Inflammatory macrophage treated with lipopolysaccharide for 4 hours (primary cell): Measurements from ENCODE around the gene CBFB.

Experiments used
- DNase-seq: peaks from one replicate; pipeline ENCODE4 v3.0.0-alpha.2; 2020

The CBFB gene

DNA sequence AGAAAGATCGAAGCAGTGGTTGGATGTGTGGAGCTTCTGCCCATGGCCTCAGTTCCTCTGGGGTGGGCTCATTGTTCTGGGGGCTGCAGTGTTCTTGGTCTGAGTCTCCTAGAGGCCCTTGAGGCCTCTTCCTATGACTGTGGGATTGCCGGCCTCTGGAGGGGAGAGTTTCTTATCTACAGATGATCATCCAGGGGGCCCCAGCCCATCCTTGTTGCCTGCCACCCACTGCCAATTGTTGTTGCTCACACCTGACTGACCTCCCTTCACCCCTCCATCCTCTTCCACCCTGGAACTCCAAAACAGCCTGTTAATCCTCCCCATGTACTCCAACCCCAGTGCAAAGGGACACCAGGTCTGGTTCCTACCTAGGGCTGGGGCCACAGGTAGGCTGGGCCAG, 116.0 kb downstream of the CBFB start:
- DNase-seq, result no peak

DNA sequence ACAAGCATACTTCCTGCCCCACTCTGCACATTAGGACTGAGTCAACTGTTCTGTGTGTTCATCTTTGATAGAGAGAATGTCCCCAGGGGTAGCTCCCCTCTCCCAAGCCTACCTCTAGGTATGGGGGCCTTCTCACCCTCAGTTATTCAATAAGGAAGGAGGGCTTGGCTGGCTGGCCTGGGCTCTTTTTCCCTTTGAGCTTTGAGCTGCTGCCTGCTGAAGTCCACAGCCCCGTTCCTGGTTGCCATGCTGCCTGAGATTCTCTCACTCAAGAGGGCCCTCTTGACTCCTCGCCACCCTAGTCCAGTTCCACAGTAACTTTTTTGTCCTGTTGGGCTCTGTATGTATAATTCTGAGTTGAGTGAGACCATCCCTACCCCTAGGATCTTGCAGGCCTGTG, 116.8 kb downstream of the CBFB start:
- DNase-seq, result no peak

DNA sequence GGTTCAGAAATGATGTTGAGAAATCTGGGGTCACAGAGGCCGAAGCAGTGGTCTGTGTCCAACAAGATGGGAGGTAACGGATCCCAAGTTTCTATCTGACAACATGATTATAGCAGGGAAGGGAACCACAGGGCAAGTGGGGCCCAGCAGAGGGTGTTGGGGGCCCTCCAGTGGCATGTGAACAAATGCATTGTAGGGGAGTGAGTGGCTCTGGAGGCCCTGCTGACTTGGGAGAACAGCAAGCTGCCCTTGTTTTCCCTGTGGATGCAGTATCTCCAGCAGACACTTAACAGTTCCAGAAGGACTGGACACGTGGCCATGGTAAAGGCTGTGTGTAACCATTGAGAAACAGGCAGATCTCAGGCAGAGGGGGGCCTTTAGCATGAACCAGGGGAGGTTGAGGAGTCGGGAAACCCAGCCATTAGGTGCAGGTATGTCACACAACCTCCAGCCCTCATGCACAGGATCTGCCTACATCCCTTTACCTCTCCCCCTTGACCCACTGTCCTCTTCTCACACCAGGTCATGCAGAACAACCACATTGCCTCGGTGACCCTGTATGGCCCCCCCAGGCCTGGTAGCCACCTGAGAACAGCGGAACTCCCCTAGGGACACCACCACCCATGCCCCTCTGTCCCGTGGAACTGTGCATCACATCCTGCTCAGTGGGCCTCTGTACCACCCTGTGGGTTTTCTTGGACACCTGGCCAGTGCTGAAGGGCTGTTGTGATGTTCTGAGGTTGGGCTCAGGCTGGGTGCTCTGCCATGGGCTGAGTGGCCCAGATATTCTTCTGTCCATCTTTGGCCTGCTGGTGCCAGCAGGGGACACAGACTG, 117.8 kb downstream of the CBFB start:
- DNase-seq, result no peak

- no peak for DNase-seq
These were observed 118.6 kb downstream of the CBFB start for GRCh38 chr16:67147437-67148140.

DNA sequence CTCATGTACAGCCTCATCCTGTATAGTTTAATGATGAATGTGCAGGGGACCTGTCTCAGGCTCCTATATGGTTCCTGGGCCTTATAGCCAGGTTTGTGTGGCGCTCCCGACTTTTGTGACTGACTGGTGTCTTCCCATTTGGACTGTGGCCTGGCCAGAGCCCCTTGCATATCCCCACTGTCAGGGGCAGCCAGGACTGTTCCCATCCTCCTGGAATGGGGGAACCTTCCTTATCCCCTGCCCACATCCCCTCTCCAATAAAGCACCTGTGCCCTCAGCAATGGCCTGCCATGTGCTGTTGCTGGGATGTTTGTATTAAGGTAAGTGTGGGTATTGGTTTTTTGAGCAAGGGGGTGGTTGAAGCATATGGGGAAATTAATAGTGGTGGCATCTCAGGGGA, 119.3 kb downstream of the CBFB start:
- DNase-seq, result no peak

DNA sequence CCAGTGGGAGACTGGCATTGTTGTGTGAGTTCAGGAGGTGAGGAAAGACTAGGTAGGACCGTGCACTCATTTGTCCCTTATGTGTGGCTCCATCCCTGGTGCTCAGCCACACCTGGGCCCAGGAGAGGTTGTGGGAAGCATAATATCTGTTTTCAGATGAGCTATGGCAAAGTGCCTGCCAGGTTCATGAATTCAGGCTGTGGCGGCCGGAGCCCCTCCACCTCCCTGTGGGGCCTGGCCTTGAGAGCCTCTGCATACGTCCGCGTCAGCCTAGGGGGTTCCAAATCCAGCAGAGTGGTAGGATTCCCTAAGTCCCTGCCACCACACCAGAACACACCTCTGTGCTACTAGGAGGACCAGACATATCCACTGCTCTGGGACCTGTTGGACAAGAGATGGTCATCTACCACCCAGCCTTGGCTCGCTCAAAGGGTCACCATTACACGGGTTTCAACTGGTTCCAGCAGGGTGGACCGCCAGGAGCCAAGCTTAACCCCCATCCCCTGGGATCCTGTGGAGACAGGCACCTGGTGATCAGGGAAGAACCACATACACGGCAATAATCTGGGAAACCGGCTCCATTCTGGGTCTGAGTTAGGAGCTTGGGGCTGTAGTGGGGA, 119.8 kb downstream of the CBFB start:
- DNase-seq, result no peak

DNA sequence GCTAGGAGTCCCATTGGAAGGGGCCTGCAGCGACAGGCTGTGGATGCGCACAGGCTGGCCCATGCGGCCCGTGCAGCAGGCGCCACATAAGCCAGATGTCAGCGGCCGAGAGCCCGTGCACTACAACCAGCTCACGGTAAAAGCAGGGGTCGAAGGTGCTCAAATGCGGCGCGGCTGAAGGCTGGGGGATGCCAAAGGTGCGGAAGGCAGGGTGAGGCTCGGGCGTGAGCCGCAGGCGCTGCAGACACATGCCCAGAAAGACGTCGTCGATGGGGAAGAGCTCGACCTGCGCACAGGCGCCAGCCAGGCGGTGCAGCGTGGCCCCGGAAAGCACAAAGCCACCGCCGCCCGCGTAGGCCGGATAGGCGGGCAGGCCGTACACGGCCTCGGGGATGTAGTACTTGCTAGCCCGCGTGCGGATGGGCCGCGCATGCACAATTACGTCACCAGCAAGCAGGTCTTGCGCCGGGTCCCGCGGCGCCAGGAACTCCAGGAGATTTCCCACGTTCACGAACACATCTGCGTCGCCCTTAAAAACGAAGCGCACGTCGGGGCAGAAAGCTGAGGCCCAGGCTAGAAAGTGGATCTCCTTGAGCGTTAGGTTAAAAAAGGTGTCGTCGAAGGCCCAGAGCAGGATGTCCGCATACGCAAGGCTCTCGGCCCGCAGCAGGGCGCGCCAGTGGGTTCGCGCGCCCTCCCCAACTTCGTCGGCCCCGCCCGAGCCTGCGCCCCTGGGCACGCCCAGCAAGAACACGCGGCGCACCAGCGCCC, 120.5 kb downstream of the CBFB start:
- no peak for DNase-seq

- DNase-seq, result peak; percentile 30
These were observed 121.3 kb downstream of the CBFB start for GRCh38 chr16:67150047-67150832.
